Left ventricle myocardium inferior (tissue), 1 donor: ENCODE measurements around the gene POLR1E. TPM values are rescaled to one million over a fixed set of nuclear protein-coding genes. Genes with fewer than 3 reads are reported as not detected.

ENCODE experiments used
- DNase-seq: peaks from one replicate; pipeline ENCODE4 v3.0.0-alpha.2; 2020
- H3K27ac ChIP-seq: fragments of 200-600 bp; replicated peaks from 2 replicates; pipeline ENCODE4 v1.8.0; 2021
- H3K27me3 ChIP-seq: fragments of 200-600 bp; 2 replicates; pipeline ENCODE4 v1.8.0; 2021; ENCODE audit warnings: low read depth
- H3K36me3 ChIP-seq: fragments of 200-600 bp; 2 replicates; pipeline ENCODE4 v1.8.0; 2021
- H3K4me1 ChIP-seq: fragments of 200-600 bp; 2 replicates; pipeline ENCODE4 v1.8.0; 2021
- H3K4me3 ChIP-seq: fragments of 200-600 bp; 2 replicates; pipeline ENCODE4 v1.8.0; 2021; ENCODE audit warnings: mild to moderate bottlenecking, moderate library complexity
- H3K9me3 ChIP-seq: fragments of 200-600 bp; replicated peaks from 2 replicates; pipeline ENCODE4 v1.8.0; 2021
- intact Hi-C: fragments of 100-400 bp; cut with micrococcal nuclease; formaldehyde crosslinking; loops from one replicate; pipeline ENCODE4 v1.11.0; 2022
- total RNA-seq: library from RNA; stranded (reverse); fragmentation: NEBNext Ultra II Directional; extraction: Animal tissue kit (Norgen Biotek cat#: 25700); gene quantifications from one replicate; pipeline ENCODE4 v1.2.1, GENCODE V29; 2021
- TF ChIP-seq, protein P1 (sequence below): fragments of 200-600 bp; IDR thresholded peaks from 2 replicates; pipeline ENCODE4 v1.8.0; 2021; ENCODE audit warnings: antibody characterized with exemption, mild to moderate bottlenecking, borderline replicate concordance
- donor health status: DM: no; HTN: yes; CAD: no; lungs with severe emphysema.

POLR1E gene
- total RNA-seq, 1 donor from 2014 or later: 15.8 TPM

GRCh38 chr9:37486616-37487548 lies 1.1 kb downstream of the POLR1E start:
- Histone ChIP-seq H3K9me3 (no peaks in the 10 kb centered on the region), H3K4me1 (peaks cover 32% of the 10 kb centered on the region), H3K27ac (peak overlapping the region; percentile 79), H3K27me3 (no peaks in the 10 kb centered on the region), H3K4me3 (peak overlapping the region; percentile 80), H3K36me3 (peaks cover 34% of the 10 kb centered on the region)
- TF ChIP-seq, protein P1, sequence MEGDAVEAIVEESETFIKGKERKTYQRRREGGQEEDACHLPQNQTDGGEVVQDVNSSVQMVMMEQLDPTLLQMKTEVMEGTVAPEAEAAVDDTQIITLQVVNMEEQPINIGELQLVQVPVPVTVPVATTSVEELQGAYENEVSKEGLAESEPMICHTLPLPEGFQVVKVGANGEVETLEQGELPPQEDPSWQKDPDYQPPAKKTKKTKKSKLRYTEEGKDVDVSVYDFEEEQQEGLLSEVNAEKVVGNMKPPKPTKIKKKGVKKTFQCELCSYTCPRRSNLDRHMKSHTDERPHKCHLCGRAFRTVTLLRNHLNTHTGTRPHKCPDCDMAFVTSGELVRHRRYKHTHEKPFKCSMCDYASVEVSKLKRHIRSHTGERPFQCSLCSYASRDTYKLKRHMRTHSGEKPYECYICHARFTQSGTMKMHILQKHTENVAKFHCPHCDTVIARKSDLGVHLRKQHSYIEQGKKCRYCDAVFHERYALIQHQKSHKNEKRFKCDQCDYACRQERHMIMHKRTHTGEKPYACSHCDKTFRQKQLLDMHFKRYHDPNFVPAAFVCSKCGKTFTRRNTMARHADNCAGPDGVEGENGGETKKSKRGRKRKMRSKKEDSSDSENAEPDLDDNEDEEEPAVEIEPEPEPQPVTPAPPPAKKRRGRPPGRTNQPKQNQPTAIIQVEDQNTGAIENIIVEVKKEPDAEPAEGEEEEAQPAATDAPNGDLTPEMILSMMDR: no peak
- intact Hi-C loops: no loop called here
- peak; percentile 43 for DNase-seq

DNA sequence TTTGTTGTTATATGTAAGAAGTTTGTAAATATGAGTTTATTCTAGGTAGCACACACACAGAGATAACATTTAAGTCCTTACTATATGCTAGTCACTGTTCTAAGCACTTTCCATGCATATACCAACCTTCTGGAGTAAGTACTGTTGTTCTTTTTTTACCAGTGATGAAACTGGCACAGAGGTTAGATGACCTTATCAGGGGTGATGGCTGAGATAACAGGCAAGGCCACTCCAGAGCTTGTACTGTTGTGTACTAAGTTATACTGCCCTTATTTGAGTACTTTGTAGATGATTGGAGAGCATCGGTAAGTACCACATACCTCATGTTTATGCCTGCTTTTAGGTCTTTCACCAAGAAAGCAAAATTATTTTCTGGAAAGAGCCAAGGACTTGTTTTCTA lies 6.2 kb downstream of the POLR1E start:
- H3K4me1 ChIP-seq: peaks cover 14% of the 10 kb centered on the region
- no peak overlapping the region for H3K27ac ChIP-seq
- H3K27me3 ChIP-seq: no peaks in the 10 kb centered on the region
- TF ChIP-seq, protein P1: no peak
- DNase-seq: no peak
- H3K9me3 ChIP-seq: no peaks in the 10 kb centered on the region
- no peak overlapping the region for H3K4me3 ChIP-seq
- H3K36me3 ChIP-seq: peaks cover 79% of the 10 kb centered on the region
- intact Hi-C loops: loop anchor here (10.0 kb wide), 1 partner anchor 57 kb away; no protein-coding TSS in a partner anchor

DNA sequence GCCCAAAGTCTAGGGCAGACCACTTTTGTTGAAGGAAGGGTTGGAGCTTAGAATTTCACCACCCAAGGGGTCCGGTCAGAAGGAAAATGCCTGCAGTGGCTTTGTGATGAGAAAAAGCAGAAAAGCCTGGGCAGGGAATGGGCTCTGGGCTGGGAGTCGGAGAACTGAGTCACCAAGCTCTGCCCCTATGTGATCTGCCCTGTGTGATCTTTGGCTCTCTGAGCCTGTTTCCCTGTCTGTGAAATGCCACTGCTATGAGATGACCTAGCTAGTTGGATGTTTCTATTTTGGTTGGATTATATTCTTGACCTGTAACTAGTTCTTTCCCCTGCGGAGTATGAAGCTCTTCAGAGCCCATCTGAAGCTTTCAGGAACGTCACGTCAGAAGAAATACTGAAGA lies 9.8 kb downstream of the POLR1E start:
- peaks cover 91% of the 10 kb centered on the region for H3K36me3 ChIP-seq
- intact Hi-C loops: loop anchor here (10.0 kb wide), 1 partner anchor 61 kb away; no protein-coding TSS in a partner anchor
- no peaks in the 10 kb centered on the region for H3K9me3 ChIP-seq
- H3K4me3 ChIP-seq: no peak overlapping the region
- no peak for DNase-seq
- H3K27ac ChIP-seq: no peak overlapping the region
- no peaks in the 10 kb centered on the region for H3K27me3 ChIP-seq
- TF ChIP-seq, protein P1: no peak
- no peaks in the 10 kb centered on the region for H3K4me1 ChIP-seq

DNA sequence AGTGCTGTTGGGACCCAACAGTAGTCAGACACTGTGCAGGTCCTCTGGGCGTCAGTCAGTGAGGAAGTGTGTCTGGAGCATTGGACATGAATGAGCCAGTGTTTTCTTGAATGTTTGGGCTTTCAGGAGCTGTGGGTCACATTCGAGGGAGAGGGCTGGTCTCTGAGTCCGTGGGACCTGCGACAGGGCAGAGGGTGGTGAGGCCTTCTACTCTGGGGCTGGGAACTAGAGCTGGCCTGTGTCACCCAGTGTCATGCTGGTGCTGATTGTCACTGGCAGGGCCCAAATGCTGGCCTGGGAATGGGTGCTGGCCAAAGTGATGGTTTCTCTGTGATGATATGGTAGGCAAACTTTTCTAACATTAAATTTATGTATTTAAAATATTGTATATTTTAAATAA lies 10.3 kb downstream of the POLR1E start:
- H3K9me3 ChIP-seq: no peaks in the 10 kb centered on the region
- TF ChIP-seq, protein P1: no peak
- no peaks in the 10 kb centered on the region for H3K27me3 ChIP-seq
- peaks cover 91% of the 10 kb centered on the region for H3K36me3 ChIP-seq
- no peaks in the 10 kb centered on the region for H3K4me1 ChIP-seq
- H3K27ac ChIP-seq: no peak overlapping the region
- no peak overlapping the region for H3K4me3 ChIP-seq
- intact Hi-C loops: loop anchor here (10.0 kb wide), 1 partner anchor 61 kb away; no protein-coding TSS in a partner anchor
- DNase-seq: no peak

DNA sequence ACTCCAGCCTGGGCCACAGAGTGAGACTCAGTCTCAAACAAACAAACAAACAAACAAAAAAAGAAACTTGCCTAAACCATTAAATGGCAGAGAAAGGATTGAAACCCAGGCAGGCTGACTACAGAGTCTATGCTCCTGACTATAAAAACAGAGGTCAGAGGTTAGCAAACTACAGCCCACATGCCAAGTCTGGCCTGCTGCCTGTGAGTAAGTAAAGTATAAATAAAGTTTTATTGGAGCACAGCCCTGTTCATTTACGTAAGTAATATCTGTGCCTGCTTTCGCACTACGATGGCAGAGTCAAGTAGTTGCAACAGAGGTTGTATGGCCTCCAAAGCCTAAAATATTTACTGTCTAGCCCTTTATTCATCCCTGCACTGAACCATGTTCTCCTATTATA lies 11.6 kb downstream of the POLR1E start:
- no peak overlapping the region for H3K27ac ChIP-seq
- no peak overlapping the region for H3K4me3 ChIP-seq
- TF ChIP-seq, protein P1: no peak
- H3K27me3 ChIP-seq: no peaks in the 10 kb centered on the region
- no peaks in the 10 kb centered on the region for H3K9me3 ChIP-seq
- H3K4me1 ChIP-seq: no peaks in the 10 kb centered on the region
- DNase-seq: no peak
- intact Hi-C loops: loop anchor here (10.0 kb wide), 1 partner anchor 63 kb away; no protein-coding TSS in a partner anchor
- H3K36me3 ChIP-seq: peaks cover 92% of the 10 kb centered on the region
